ENCODE data around the gene PANK3.

DNA sequence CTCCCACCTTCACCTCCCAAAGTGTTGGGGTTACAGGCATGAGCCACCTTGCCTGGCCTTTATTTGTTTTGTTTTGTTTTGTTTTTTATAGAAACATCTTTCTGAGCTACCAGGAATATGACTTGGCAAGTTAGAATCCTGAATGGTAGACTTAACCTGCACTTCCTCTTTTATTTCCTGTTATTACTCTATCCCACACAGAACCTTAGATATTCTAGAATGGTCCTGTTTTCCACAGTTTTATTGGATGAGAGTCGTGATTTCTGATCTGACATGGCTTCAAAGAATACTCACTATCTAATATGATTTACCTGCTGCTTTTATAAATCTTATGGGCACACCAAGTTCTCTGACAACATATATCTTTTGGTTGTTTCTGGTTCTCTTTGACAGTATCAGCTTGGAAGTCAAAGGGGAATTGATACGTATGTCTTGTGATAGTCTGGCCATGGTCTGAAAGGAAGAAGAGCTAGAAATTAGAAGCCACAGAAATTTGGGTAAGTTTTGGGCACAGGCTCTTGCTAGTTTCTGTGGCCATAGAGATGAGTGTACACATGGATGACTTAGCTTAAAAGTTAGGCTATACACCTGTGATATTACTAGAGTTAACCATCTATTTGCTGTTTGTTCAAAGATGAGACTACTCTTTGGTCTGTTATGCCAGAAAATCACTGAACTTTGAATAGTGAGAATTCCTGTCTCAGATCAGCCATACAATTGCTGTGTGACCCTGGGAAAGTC is 4.7 kb upstream of the PANK3 start:
- TF ChIP-seq SMC3 (conservative IDR thresholded peaks at IDR 0.05; ENCODE audit: poor library complexity): no peak
- TF ChIP-seq POLR2AphosphoS5 (IDR thresholded peaks at IDR 0.05): no peak
- TF ChIP-seq, protein P1, sequence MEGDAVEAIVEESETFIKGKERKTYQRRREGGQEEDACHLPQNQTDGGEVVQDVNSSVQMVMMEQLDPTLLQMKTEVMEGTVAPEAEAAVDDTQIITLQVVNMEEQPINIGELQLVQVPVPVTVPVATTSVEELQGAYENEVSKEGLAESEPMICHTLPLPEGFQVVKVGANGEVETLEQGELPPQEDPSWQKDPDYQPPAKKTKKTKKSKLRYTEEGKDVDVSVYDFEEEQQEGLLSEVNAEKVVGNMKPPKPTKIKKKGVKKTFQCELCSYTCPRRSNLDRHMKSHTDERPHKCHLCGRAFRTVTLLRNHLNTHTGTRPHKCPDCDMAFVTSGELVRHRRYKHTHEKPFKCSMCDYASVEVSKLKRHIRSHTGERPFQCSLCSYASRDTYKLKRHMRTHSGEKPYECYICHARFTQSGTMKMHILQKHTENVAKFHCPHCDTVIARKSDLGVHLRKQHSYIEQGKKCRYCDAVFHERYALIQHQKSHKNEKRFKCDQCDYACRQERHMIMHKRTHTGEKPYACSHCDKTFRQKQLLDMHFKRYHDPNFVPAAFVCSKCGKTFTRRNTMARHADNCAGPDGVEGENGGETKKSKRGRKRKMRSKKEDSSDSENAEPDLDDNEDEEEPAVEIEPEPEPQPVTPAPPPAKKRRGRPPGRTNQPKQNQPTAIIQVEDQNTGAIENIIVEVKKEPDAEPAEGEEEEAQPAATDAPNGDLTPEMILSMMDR (IDR thresholded peaks at IDR 0.05; ENCODE audit: poor library complexity, severe bottlenecking): no peak
- no peak for TF ChIP-seq EP300 (conservative IDR thresholded peaks at IDR 0.05; ENCODE audit: poor library complexity, severe bottlenecking)

Data from neural cell (in vitro differentiated cells).